Activated CD4-positive, alpha-beta T cell treated with anti-CD3 and anti-CD28 coated beads for 4 hours (primary cell): ENCODE results near the gene ZMPSTE24.
"Not testable (repeated sequence)": the region's sequence is repeated elsewhere in the genome, so short reads cannot be mapped to it uniquely, and the experiment has no call there.

Source experiments
- DNase-seq, 2 donors: peaks; one replicate each; pipeline ENCODE4 v3.0.0-alpha.2; 2020

The ZMPSTE24 gene

GRCh38 chr1:40257688-40258444, at the start of gene ZMPSTE24:
TSS of gene ZMPSTE24 (plus strand) at chr1:40258236. CDS start at chr1:40258272, 36 bp downstream.
- DNase-seq, result peak; percentile 95 to 96

- no peak for DNase-seq
Observed at GRCh38 chr1:40210511-40211204, 47.4 kb upstream of the ZMPSTE24 start.

- DNase-seq, result no peak
Observed at GRCh38 chr1:40218333-40218732, 39.7 kb upstream of the ZMPSTE24 start.

- DNase-seq, result not testable (repeated sequence)
Observed at GRCh38 chr1:40221471-40221905, 36.5 kb upstream of the ZMPSTE24 start.

GRCh38 chr1:40221977-40222772, 35.9 kb upstream of the ZMPSTE24 start:
- no peak for DNase-seq

- no peak for DNase-seq
Observed at GRCh38 chr1:40224040-40224439, 34.0 kb upstream of the ZMPSTE24 start.

GRCh38 chr1:40226192-40226591, 31.8 kb upstream of the ZMPSTE24 start:
- DNase-seq, result no peak

- DNase-seq, result peak; percentile 37 to 40
Observed at GRCh38 chr1:40232444-40232843, 25.6 kb upstream of the ZMPSTE24 start.

GRCh38 chr1:40239626-40240025, 18.4 kb upstream of the ZMPSTE24 start:
- DNase-seq, result no peak

- DNase-seq, result no peak
Observed at GRCh38 chr1:40240390-40240789, 17.6 kb upstream of the ZMPSTE24 start.

- DNase-seq, result no peak
Observed at GRCh38 chr1:40241362-40241761, 16.7 kb upstream of the ZMPSTE24 start.

GRCh38 chr1:40243351-40243750, 14.7 kb upstream of the ZMPSTE24 start:
- DNase-seq, result no peak

- no peak for DNase-seq
Observed at GRCh38 chr1:40244138-40244744, 13.8 kb upstream of the ZMPSTE24 start.

- DNase-seq, result no peak
Observed at GRCh38 chr1:40245686-40246085, 12.3 kb upstream of the ZMPSTE24 start.

GRCh38 chr1:40247655-40248054, 10.4 kb upstream of the ZMPSTE24 start, which contains the start of gene TMCO2:
TSS of gene TMCO2 (plus strand) at chr1:40247937. CDS start at chr1:40247994, 57 bp downstream.
- no peak for DNase-seq

- no peak for DNase-seq
Observed at GRCh38 chr1:40248412-40248811, 9.6 kb upstream of the ZMPSTE24 start.

GRCh38 chr1:40251456-40251855, 6.6 kb upstream of the ZMPSTE24 start:
- no peak for DNase-seq

GRCh38 chr1:40252601-40253000, 5.4 kb upstream of the ZMPSTE24 start:
- DNase-seq, result no peak

GRCh38 chr1:40255231-40255630, 2.8 kb upstream of the ZMPSTE24 start:
- DNase-seq, result no peak

GRCh38 chr1:40256401-40257084, 1.5 kb upstream of the ZMPSTE24 start:
- DNase-seq, result no peak

- DNase-seq, result no peak
Observed at GRCh38 chr1:40257313-40257687, 736 bp upstream of the ZMPSTE24 start.

GRCh38 chr1:40258445-40258769, 371 bp downstream of the ZMPSTE24 start:
- no peak for DNase-seq
